ENCODE measurements around the gene EXOC3L2.
"Not testable (repeated sequence)": the region's sequence is repeated elsewhere in the genome, so short reads cannot be mapped to it uniquely, and the experiment has no call there.

The EXOC3L2 gene

GRCh38 chr19:45255611-45256157 lies 10.5 kb upstream of the EXOC3L2 start:
- no peak for DNase-seq (ENCODE audit: low read depth in 2 of 2)

GRCh38 chr19:45254044-45254531 lies 8.9 kb upstream of the EXOC3L2 start:
- DNase-seq (ENCODE audit: low read depth in 2 of 2) = no peak

DNA sequence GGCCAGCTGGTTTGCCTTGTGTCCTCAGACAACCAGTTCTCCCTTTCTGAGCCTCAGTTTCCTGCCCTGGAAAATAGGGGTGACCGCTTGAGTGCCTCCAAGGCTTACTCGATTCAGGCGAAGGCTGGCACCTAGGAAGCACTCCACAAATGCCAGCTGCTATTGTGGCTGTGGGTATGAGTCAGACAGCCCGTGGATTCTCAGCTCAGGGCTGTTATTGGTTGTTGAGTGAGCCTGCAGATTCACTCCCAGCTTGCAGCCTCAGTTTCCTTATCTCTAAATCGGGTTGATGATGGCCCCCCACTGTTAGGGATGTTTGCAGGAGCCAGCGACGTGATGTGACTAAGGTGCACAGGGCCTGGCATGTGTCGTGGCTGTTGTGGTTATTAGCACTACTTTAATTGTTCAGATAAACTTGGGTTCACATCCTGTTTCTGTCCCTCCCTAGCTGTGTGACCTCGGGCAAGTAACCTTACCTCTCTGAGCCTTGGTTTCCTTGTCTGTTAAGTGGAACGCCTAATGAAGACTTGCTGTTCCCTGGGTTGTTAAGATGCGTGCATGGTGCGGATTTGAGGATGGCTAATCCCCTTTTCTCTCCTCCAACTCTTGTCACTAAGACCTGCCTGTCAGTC lies 8.3 kb upstream of the EXOC3L2 start:
- no peak for DNase-seq (ENCODE audit: low read depth in 2 of 2)

DNA sequence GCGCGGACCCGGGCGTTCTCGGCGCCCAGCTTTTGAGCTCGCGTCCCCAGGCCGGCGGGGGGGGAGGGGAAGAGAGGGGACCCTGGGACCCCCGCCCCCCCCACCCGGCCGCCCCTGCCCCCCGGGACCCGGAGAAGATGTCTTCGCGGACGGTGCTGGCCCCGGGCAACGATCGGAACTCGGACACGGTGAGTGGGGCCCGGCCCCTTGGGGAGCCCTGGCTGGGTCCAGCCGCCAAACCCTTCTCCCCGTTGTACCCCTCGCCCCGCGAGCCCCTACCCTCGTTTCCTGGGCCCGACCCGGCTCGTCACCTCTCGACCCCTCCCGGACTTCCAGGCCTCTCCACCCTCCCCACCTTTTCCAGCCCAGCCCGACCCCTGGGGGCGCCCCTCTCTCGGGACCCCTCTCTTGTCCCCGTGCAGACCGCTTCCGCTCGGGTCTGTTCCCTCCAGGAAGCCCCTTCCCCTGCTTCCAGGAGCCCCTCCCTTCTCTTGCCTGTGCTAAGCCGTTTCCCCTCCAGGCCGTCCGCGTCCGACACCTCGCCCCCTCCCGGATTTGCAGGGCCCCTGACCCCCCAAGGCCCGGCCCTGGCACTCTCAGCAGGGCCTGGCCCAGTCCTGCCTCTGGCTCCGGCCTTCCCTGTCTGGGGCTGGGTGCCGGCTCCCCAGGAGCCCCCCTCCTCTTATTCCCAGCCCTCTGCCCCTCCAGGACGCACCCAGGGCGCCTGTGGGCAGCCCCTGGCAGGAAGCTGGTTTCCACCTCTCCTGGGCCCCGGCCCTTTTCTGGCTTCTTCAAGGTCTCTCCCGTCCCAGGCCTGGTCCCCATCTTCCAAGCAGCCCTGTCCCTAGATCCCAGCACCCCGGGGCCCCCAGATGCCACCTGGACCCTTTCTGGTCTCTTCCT lies 6.5 kb upstream of the EXOC3L2 start:
- DNase-seq (ENCODE audit: low read depth in 2 of 2) = no peak

DNA sequence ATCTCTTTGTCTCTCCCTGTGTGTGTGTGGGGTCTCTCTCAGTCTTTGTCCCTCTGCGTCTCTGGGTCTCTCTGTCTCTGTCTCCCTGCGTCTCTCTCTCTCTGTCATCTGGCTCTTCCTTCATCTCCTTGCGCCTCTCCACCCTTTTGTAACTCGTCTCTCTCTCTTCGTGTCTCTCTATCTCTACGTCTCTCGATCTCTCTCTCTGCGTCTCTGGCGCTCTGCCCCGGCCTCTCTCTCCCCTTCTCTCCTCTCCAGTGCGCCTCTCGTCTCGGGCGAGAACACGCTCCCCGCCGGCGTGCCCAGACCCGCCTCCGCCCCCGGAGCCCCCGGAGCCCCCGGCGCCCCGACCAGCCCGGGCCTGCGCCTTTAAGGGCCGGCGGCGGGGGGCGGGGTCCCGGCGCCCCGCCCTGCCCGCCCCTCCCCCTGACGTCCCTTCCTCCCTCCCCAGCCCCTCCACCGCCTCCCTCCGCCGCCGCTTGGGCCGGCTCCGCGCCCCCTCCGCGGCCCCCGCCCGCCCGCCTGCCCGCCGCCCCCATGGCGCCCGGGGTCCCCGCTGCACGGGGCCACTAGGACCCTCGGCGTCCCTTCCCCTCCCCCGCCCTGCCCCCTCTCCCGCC lies 5.7 kb upstream of the EXOC3L2 start, which contains the start of gene MARK4:
Gene MARK4, plus strand, starts transcription at position 440 of the 620 bp plus-strand sequence. CDS start 318 bp downstream, outside the sequence.
- DNase-seq (ENCODE audit: low read depth in 2 of 2) = peak; percentile 31 to 32

GRCh38 chr19:45250216-45250831 lies 5.1 kb upstream of the EXOC3L2 start:
- no peak for DNase-seq (ENCODE audit: low read depth in 2 of 2)

GRCh38 chr19:45249261-45250033 lies 4.2 kb upstream of the EXOC3L2 start:
- DNase-seq (ENCODE audit: low read depth in 2 of 2) = no peak

DNA sequence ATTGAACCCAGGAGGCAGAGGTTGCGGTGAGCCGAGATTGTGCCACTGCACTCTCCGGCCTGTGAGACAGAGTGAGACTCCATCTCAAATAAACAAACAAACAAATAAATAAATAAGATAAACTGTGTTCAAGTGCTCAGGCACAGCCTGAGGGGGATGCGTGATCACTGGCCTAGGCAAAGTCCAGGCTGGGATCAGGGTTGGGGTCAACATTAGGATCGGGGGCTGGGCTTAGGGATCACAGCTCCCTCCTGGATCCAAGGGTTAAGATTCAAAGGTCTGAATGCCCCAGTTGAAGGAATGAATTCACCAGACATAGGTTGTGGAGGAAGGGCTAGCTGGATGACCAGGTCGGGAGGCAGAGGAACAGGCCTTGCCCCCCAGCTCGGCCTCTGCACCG lies 1.9 kb upstream of the EXOC3L2 start:
- DNase-seq (ENCODE audit: low read depth in 2 of 2) = no peak

DNA sequence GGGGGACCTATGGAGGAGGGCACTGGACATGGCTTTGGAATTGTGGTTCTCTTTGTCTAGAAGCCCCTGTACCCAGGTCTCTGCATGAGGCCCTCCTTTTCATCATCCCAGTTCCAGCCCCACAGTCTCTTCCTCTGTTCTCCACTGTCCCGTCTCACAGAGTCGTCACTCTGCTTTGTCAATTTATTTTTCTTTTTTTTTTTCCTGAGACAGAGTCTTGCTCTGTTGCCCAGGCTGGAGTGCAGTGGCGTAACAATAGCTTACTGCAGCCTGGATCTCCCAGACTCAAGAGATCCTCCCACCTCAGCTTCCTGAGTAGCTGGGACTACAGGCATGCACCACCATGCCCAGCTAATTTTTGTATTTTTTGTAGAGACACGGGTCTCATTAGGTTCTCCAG lies 619 bp upstream of the EXOC3L2 start:
- DNase-seq (ENCODE audit: low read depth in 2 of 2) = no peak

DNA sequence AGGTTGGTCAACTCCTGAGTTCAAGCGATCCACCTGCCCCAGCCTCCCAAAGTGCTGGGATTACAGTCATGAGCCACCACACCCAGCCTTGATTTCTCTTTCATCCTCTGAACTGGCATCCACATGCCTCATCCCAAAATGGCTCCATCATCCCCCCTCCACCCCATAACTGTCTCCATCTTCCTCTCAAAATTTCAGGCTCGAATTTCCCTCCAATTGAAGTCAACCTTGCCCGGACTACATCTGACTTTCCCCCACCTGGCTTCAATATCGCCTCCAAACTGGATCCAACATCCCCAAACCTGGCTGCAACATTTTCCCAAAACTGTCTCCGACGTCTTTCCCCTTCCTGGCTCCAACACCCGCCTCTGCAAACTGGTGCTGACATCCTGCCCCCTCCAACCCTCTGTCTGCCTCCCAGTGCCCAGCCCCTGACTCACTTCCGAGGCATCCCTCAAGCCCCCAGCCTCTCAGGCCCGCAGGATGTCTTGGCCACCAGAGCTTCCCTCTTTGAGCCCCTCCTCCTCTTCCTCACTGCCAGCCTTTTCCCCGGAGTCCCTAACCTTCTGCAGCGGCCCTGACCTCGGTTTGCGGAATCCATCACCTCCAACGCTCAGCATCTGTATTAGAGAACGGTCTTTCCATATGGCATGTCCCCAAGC lies 943 bp downstream of the EXOC3L2 start:
- no peak for DNase-seq (ENCODE audit: low read depth in 2 of 2)

- DNase-seq (ENCODE audit: low read depth in 2 of 2) = no peak
Measured at GRCh38 chr19:45243144-45243732, 2.0 kb downstream of the EXOC3L2 start.

GRCh38 chr19:45238556-45238955 lies 6.7 kb downstream of the EXOC3L2 start:
- DNase-seq (ENCODE audit: low read depth in 2 of 2) = no peak

GRCh38 chr19:45235485-45235884 lies 9.7 kb downstream of the EXOC3L2 start:
- no peak for DNase-seq (ENCODE audit: low read depth in 2 of 2)

DNA sequence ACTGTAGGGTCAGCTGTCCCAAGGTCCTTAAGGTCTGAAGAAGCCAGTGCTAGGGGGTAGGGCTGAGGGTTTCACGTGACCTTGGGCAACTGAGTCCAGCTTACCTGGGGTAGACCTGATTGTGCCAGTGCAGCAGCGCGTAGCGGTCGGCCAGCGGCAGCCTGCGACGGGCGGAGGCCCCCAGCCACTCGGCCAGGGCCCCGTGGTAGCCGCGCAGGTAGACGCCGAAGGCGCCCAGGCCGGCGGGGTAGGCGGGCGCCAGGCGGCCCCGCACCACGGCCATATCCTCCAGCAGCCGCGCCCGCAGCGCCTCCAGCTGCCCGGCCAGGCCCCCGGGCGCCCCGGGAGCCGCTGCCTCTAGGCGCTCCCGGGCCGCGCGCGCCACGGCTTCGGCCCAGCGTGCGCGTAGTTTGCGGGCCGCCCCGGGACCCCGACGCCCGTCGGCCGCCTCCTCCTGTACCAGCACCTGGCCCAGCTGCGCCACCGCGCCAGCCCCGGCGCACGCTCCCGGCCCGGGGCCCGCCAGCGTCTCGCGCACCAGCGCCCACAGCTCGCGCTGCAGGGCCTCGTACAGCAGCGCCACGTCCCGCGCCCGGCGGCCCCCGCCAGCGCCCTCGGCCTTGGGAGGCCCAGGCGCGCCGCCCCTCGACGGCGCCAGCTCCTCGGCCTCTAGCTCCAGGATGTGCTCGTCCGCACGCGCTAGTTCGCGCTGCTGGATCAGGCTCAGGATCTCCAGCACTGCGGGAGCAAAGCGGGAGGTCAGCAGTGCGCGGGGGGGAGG lies 10.9 kb downstream of the EXOC3L2 start:
- DNase-seq (ENCODE audit: low read depth in 2 of 2) = no peak

DNA sequence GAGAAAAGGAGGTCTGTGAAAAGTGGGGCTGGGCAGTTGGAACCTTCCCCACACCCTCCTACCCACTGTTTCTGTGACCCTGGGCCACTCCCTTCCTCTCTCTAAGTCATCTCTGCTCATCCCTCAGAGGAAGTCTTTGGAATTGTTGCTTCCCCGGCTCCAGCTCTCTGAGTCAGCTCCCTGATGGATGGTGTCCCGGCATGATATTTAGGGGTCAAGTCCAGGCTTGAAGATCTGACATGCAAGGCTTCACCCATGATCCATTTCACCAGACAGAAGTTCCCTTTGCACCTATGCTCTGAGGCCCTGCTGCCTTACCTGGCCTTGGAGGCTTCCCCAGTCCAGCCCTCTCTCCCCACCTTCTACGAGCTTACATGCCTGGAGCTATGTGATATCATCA lies 13.3 kb downstream of the EXOC3L2 start:
- DNase-seq (ENCODE audit: low read depth in 2 of 2) = no peak

DNA sequence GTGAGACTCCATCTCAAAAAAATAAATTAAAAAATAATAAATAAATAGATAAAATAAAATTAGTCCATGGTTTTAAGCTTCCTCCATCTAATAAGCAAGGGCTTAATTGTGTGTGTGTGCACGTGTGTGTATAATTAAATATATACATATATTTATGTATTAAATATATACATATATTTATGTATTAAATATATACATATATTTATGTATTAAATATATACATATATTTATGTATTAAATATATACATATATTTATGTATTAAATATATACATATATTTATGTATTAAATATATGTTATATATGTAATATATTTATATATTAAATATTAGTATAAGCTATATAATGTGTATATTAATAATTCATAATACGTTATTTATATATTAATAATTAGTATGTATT lies 16.2 kb downstream of the EXOC3L2 start:
- not testable (repeated sequence) for DNase-seq (ENCODE audit: low read depth in 2 of 2)

DNA sequence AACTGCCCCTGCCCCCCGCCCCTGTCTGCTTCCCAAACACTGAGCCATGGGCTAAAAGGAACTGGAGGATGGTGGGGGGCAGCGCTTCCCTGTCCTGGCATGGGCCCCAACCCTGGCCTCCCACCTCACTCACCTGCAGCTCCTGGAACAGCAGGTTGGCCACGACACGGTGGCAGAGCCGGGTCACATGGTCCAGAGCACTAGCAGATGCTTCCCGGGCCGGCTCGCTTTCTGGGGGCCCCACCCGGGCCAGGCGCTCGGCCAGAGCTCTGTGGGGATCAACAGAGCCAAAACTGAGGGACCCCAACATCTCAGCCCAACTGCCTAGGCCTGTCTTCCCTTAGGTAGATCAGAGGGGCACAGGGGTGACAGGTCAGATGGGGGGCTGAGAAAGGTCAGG lies 20.6 kb downstream of the EXOC3L2 start:
- no peak for DNase-seq (ENCODE audit: low read depth in 2 of 2)

- DNase-seq (ENCODE audit: low read depth in 2 of 2) = no peak
Measured at GRCh38 chr19:45223879-45224278, 21.3 kb downstream of the EXOC3L2 start.

DNA sequence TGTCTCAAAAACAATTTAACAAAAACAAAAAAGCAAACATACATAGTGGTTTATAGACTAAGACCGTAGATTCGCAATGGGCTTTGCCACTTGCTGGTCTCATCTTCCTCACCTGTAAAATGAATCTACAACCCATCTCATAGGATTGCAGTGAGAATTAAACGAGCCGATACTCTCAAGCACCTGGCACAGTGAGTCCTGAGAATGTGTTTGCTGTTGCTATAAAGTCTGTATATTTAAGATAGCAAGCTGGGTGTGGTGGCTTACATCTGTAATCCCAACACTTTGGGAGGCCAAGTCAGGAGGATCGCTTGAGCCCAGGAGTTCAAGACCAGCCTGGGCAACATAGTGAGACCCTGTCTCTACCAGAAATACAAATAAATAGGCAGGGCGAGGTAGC lies 22.5 kb downstream of the EXOC3L2 start:
- DNase-seq (ENCODE audit: low read depth in 2 of 2) = no peak

All from activated CD4-positive, alpha-beta T cell treated with anti-CD3 and anti-CD28 coated beads for 24 hours (primary cell).